K562 (cell line): ENCODE results near the gene SLAIN2. TPM values are rescaled to one million over a fixed set of nuclear protein-coding genes. Genes with fewer than 3 reads are reported as not detected.

ENCODE experiments used
- ATAC-seq: fragments of 200-7000 bp; cut with Tn5 transposase; 3 replicates; pipeline ENCODE4 v1.9.1; 2020; ENCODE audit warnings: moderate library complexity
- BruUV-seq: library from RNA; stranded (reverse); fragments of 400-500 nt; replicated peaks from 2 replicates; lab custom pipeline; 2021; lab: Mats Ljungman, UMichigan
- CTCF ChIA-PET: fragments of 300-600 bp; formaldehyde crosslinking; extraction: SDS; loops from one replicate; lab custom pipeline; 2021; ENCODE audit warnings: low intra/inter-chr PET ratio; lab: Yijun Ruan, JAX
- POLR2A ChIA-PET: fragments of 300-600, 350-650 bp; sonication (Branson Sonifier 250); formaldehyde crosslinking; extraction: SDS; loops from one replicate; lab custom pipeline; 2021; ENCODE audit warnings: antibody characterized with exemption, inconsistent platforms; lab: Yijun Ruan, JAX
- DNase-seq, 4 experiments: peaks; one replicate each; pipeline versions ENCODE4 v3.0.0 to v3.0.0-alpha.2; 2011 to 2018; ENCODE audit warnings: low spot score in 3 of 4, mixed read lengths in 3 of 4; ENCODE audit errors: extremely low read depth in 1 of 4
- FAIRE-seq: peaks from 2 replicates; lab custom pipeline; 2011; peaks lifted over from hg19 to GRCh38; lab: Jason Lieb, UNC
- H2AFZ ChIP-seq: 2 replicates; pipeline ENCODE4 v1.6.0; 2011; ENCODE audit warnings: low read depth, low read length, control low read depth, inconsistent platforms
- H3K27ac ChIP-seq: fragments of 200-600 bp; 3 replicates; pipeline ENCODE4 v1.8.0; 2011; ENCODE audit warnings: low read depth, mild to moderate bottlenecking, control low read depth, inconsistent platforms, low read length, moderate library complexity, mixed read lengths; ENCODE audit errors: extremely low read depth
- H3K27me3 ChIP-seq, 2 experiments: fragments of 300-600 bp in 1 of 2; 2 replicates in 1 of 2; 3 replicates in 1 of 2; pipeline versions ENCODE4 v1.6.0 to v1.8.0; 2011; ENCODE audit warnings: inconsistent platforms in 2 of 2, low read length in 2 of 2, mild to moderate bottlenecking in 1 of 2, mixed read lengths in 1 of 2, moderate library complexity in 1 of 2; ENCODE audit not compliant: control insufficient read depth in 2 of 2, insufficient read depth in 2 of 2
- H3K36me3 ChIP-seq: fragments of 300-600 bp; 3 replicates; pipeline ENCODE4 v1.8.0; 2011; ENCODE audit warnings: mild to moderate bottlenecking, low read length, inconsistent platforms; ENCODE audit not compliant: control insufficient read depth, insufficient read depth
- H3K4me1 ChIP-seq, 2 experiments: fragments of 200-600 bp in 1 of 2; replicated peaks in 1 of 2; 2 replicates in 1 of 2; 3 replicates in 1 of 2; pipeline versions ENCODE4 v1.5.1 to v1.8.0; 2011; ENCODE audit warnings: inconsistent platforms in 2 of 2, low read length in 2 of 2, mild to moderate bottlenecking in 1 of 2, mixed read lengths in 1 of 2, moderate library complexity in 1 of 2; ENCODE audit not compliant: control insufficient read depth in 2 of 2, insufficient read depth in 2 of 2
- H3K4me2 ChIP-seq: 2 replicates; pipeline ENCODE4 v1.6.1; 2011; ENCODE audit warnings: low read length, control low read depth, inconsistent platforms, mixed read lengths; ENCODE audit not compliant: insufficient read depth
- H3K4me3 ChIP-seq: fragments of 200-600 bp; sonication (generic), shearing (Covaris generic); 2 replicates; pipeline ENCODE4 v1.5.1; 2016; ENCODE audit warnings: control low read depth, inconsistent platforms
- H3K79me2 ChIP-seq: fragments of 200-600 bp; 3 replicates; pipeline ENCODE4 v1.8.0; 2011; ENCODE audit warnings: low read length, inconsistent platforms; ENCODE audit not compliant: control insufficient read depth, insufficient read depth
- H3K9ac ChIP-seq, 2 experiments: 2 replicates each; pipeline versions ENCODE4 v1.6.0 to v1.6.1; 2011; ENCODE audit warnings: low read depth in 2 of 2, low read length in 2 of 2, control low read depth in 1 of 2, inconsistent platforms in 1 of 2, mild to moderate bottlenecking in 1 of 2, mixed read lengths in 1 of 2; ENCODE audit not compliant: insufficient read depth in 1 of 2
- H3K9me1 ChIP-seq: one replicate; pipeline ENCODE4 v1.6.0; 2011; ENCODE audit warnings: inconsistent platforms, mild to moderate bottlenecking, low read length, moderate library complexity; ENCODE audit not compliant: control insufficient read depth, insufficient read depth
- H3K9me3 ChIP-seq: replicated peaks from 2 replicates; pipeline ENCODE4 v1.5.1; 2011; ENCODE audit warnings: low read depth, low read length, inconsistent platforms; ENCODE audit not compliant: control insufficient read depth, insufficient read depth
- H4K20me1 ChIP-seq: replicated peaks from 2 replicates; pipeline ENCODE4 v1.6.1; 2011; ENCODE audit warnings: low read length, inconsistent platforms, mixed read lengths; ENCODE audit not compliant: control insufficient read depth, insufficient read depth
- KDM2B ChIP-seq: fragments of 250-450 bp; sonication (Bioruptor Pico); IDR thresholded peaks from 2 replicates; pipeline ENCODE4 v1.8.0; 2021; ENCODE audit warnings: mild to moderate bottlenecking, moderate library complexity
- MEIS2 ChIP-seq: fragments of 450-650 bp; IDR thresholded peaks from 2 replicates; pipeline ENCODE4 v1.6.1; 2014; ENCODE audit warnings: mild to moderate bottlenecking; ENCODE audit not compliant: partially characterized antibody
- NKRF ChIP-seq: fragments of 450-650 bp; IDR thresholded peaks from 2 replicates; pipeline ENCODE4 v1.6.1; 2016; ENCODE audit warnings: borderline replicate concordance
- WGBS: fragments of 100-300 bp; shearing (Covaris generic); methylation state at CpG from one replicate; pipeline ENCODE4 v1.1.6; 2016; ENCODE audit warnings: low coverage, mixed read lengths; ENCODE audit not compliant: insufficient coverage; ENCODE audit errors: missing lambda C conversion rate; 5-methylcytosine and 5-hydroxymethylcytosine counted together
- in situ Hi-C: fragments of 300-500 bp; cut with MboI; formaldehyde crosslinking; loops from 4 replicates; pipeline ENCODE4 v1.15.0; 2018; ENCODE audit warnings: inconsistent platforms, mixed read lengths
- intact Hi-C: fragments of 100-400 bp; cut with micrococcal nuclease; formaldehyde crosslinking; loops from 2 replicates; pipeline ENCODE4 v1.14.2; 2022
- polyA plus RNA-seq, 8 experiments: library from polyadenylated mRNA; depleted of rRNA in 4 of 8; stranded (reverse) in 5 of 8; unstranded in 3 of 8; fragments of >200 nt; fragmentation: Nextera tagmentation in 2 of 8; fragmentation: Illumina TruSeq in 1 of 8; extraction: Ambion mirVana in 2 of 8; extraction: Trizol in 1 of 8; gene quantifications; 2 replicates each; pipeline versions ENCODE4 v1.2.1 to v1.2.3, GENCODE V29; 2011 to 2014; ENCODE audit warnings: inconsistent platforms in 1 of 8, missing spikeins in 1 of 8
- total RNA-seq, 7 experiments: library from RNA; depleted of rRNA in 6 of 7; stranded (reverse); fragments of >200 nt in 6 of 7; fragmentation: Illumina TruSeq in 2 of 7; extraction: Trizol in 2 of 7; gene quantifications; 2 replicates each; pipeline versions ENCODE4 v1.2.1 to v1.2.3, GENCODE V29; 2011 to 2021; ENCODE audit warnings: low replicate concordance in 1 of 7

The SLAIN2 gene
- total and polyA plus RNA-seq, 9 of the 15 experiments (the other 6 are each of a cell fraction or from before 2014, with no cell fraction given) = 3.5 to 116 (median 35.0) TPM

- in situ Hi-C loops = no loop called here
- CTCF ChIA-PET = no interaction called here
These were observed 59.1 kb downstream of the SLAIN2 start for GRCh38 chr4:48400416-48400815.

More at GRCh38 chr4:48400416-48400815, 59.1 kb downstream of the SLAIN2 start:
- POLR2A ChIA-PET = interaction anchor here (0.7 kb wide), 1 partner anchor 254 kb away, joined by 3 read pairs; no protein-coding TSS in a partner anchor
- H3K9ac ChIP-seq = no peak overlapping the region
- no TSS peak for BruUV-seq
- H3K4me3 ChIP-seq = no peak overlapping the region
- no peak overlapping the region for H2AFZ ChIP-seq
- no peak overlapping the region for H3K4me2 ChIP-seq
- no peak overlapping the region for H3K27ac ChIP-seq
- WGBS = 83% methylated on average over 6 of the region's 6 CpGs
- TF ChIP-seq MEIS2 (no peak), KDM2B (CRISPR knock-in tag) (no peak), NKRF (no peak)
- no peaks in the 10 kb centered on the region for H3K9me1 ChIP-seq
- FAIRE-seq (no peak), DNase-seq (no peak), ATAC-seq (no peak)
- H3K79me2 ChIP-seq = no peaks in the 10 kb centered on the region
- H3K36me3 ChIP-seq = peaks cover 14% of the 10 kb centered on the region; the same call in 2 of the 3 replicates
- no peaks in the 10 kb centered on the region for H3K9me3 ChIP-seq
- peaks cover 8% of the 10 kb centered on the region; the same call in 1 of the 2 replicates for H4K20me1 ChIP-seq
- no peaks in the 10 kb centered on the region for H3K27me3 ChIP-seq
- intact Hi-C loops = no loop called here
- H3K4me1 ChIP-seq = no peaks in the 10 kb centered on the region
